ENCODE results near the gene FAM107A. TPM values are rescaled to one million over a fixed set of nuclear protein-coding genes. Genes with fewer than 3 reads are reported as not detected.
A peak's percentile ranks its signal among the peaks of the same experiment; 100 is the strongest.

The FAM107A gene
- total and polyA plus RNA-seq, 2 of the 13 experiments (the other 11 are each of a cell fraction or from before 2014, with no cell fraction given), result not detected

DNA sequence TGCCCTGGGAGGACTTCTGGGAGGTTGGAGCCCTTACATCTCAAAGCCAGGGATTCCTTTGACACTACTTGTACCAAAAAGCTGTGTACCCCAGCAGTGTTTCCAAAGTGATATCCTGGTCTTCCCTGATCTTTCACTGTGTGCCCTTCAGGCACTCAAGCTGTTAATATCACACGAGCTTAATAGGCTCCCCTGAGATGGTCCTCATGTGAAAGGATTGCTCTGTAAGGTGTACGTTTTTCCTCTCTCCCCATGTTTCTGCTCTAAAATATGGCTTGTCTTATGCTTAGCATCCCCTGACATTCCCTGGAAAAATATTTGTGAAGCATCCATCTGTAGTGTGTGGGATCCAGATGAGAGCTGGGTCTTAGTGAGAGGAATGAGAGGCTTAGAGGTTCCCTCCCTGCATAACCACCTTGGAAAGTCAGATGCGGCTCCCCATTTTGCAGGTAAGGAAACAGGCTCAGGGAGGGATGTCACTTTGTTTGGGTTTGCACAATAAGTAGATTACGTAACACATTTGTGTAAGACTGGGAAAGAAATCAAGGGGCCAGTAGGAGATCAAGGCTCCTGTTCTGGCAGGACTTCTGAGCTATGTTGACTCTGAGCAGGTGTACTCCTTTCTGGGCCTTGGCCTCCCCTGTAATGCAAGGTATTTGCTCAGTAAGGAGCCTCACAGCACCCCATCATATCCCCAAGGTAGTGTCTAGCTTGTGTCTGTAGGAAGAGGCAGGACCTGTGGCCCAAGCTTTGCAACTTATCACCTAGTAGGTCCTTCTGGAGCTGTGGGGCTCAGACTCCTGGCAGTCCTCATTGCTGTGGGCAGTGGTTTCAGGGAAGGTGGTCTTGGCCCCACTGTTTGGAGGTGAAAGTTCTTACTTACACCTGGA lies 39.5 kb downstream of the FAM107A start (continued):
- TF ChIP-seq ZNF883 (CRISPR knock-in tag; IDR thresholded peaks at IDR 0.05; ENCODE audit: not compliant biosample characterization) (no peak), ZNF383 (CRISPR knock-in tag; IDR thresholded peaks at IDR 0.05; ENCODE audit: borderline replicate concordance) (no peak), BORCS8-MEF2B (CRISPR knock-in tag; IDR thresholded peaks at IDR 0.05) (0 out of 2 replicates have a peak, but pooled peaks have one; percentile 7), XBP1 (CRISPR knock-in tag; IDR thresholded peaks at IDR 0.05) (no peak), ZNF674 (CRISPR knock-in tag; IDR thresholded peaks at IDR 0.05; ENCODE audit: low read depth) (no peak), IKZF4 (CRISPR knock-in tag; IDR thresholded peaks at IDR 0.05; ENCODE audit: borderline replicate concordance, low read depth, not compliant biosample characterization) (no peak), RFXAP (CRISPR knock-in tag; IDR thresholded peaks at IDR 0.05; ENCODE audit: borderline replicate concordance) (0 out of 2 replicates have a peak, but pooled peaks have one; percentile 26), TARDBP (CRISPR knock-in tag; IDR thresholded peaks at IDR 0.05) (peak; percentile 35; the same call in 1 of the 2 replicates), ZMAT3 (CRISPR knock-in tag; conservative IDR thresholded peaks at IDR 0.05) (no peak)
- TF ChIP-seq, protein P1, sequence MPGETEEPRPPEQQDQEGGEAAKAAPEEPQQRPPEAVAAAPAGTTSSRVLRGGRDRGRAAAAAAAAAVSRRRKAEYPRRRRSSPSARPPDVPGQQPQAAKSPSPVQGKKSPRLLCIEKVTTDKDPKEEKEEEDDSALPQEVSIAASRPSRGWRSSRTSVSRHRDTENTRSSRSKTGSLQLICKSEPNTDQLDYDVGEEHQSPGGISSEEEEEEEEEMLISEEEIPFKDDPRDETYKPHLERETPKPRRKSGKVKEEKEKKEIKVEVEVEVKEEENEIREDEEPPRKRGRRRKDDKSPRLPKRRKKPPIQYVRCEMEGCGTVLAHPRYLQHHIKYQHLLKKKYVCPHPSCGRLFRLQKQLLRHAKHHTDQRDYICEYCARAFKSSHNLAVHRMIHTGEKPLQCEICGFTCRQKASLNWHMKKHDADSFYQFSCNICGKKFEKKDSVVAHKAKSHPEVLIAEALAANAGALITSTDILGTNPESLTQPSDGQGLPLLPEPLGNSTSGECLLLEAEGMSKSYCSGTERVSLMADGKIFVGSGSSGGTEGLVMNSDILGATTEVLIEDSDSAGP (CRISPR knock-in tag; IDR thresholded peaks at IDR 0.05; ENCODE audit: borderline replicate concordance), result no peak

Data from HepG2 (cell line).